Neuronal stem cell (in vitro differentiated cells): ENCODE data around the gene MEGF8.
"Not testable (repeated sequence)": the region's sequence is repeated elsewhere in the genome, so short reads cannot be mapped to it uniquely, and the experiment has no call there.

ENCODE experiments used
- DNase-seq: peaks from one replicate; pipeline ENCODE4 v3.0.0-alpha.2; 2013; ENCODE audit warnings: low spot score
- H2AFZ ChIP-seq: one replicate; pipeline ENCODE4 v1.6.1; 2013; ENCODE audit warnings: mild to moderate bottlenecking, low read length, inconsistent platforms
- H2AK5ac ChIP-seq: 2 replicates; pipeline ENCODE4 v1.6.1; 2013; ENCODE audit warnings: low read depth, mild to moderate bottlenecking, inconsistent platforms, low read length, moderate library complexity, mixed read lengths
- H2BK120ac ChIP-seq: 2 replicates; pipeline ENCODE4 v1.6.1; 2013; ENCODE audit warnings: low read depth, mild to moderate bottlenecking, inconsistent platforms, low read length, moderate library complexity, mixed read lengths
- H2BK12ac ChIP-seq: one replicate; pipeline ENCODE4 v1.6.1; 2013; ENCODE audit warnings: low read length, inconsistent platforms
- H2BK15ac ChIP-seq: 2 replicates; pipeline ENCODE4 v1.6.1; 2013; ENCODE audit warnings: mild to moderate bottlenecking, low read length, inconsistent platforms, mixed read lengths
- H2BK5ac ChIP-seq: one replicate; pipeline ENCODE4 v1.6.1; 2013; ENCODE audit warnings: inconsistent platforms, mild to moderate bottlenecking, low read length, moderate library complexity
- H3K14ac ChIP-seq: one replicate; pipeline ENCODE4 v1.6.1; 2013; ENCODE audit warnings: low read length, inconsistent platforms
- H3K18ac ChIP-seq: 2 replicates; pipeline ENCODE4 v1.6.1; 2013; ENCODE audit warnings: low read length, inconsistent platforms
- H3K23ac ChIP-seq: 2 replicates; pipeline ENCODE4 v1.6.1; 2013; ENCODE audit warnings: low read depth, mild to moderate bottlenecking, mixed read lengths, low read length, inconsistent platforms; ENCODE audit not compliant: poor library complexity
- H3K27ac ChIP-seq: replicated peaks from 3 replicates; pipeline ENCODE4 v1.5.1; 2013; ENCODE audit warnings: low read length, inconsistent platforms
- H3K27me3 ChIP-seq, 3 experiments: 2 replicates each; pipeline ENCODE4 v1.6.1; 2013; ENCODE audit warnings: low read length in 3 of 3, mild to moderate bottlenecking in 2 of 3, inconsistent platforms in 1 of 3, low read depth in 1 of 3, mixed read lengths in 1 of 3, moderate library complexity in 1 of 3; ENCODE audit not compliant: control insufficient read depth in 3 of 3, insufficient read depth in 3 of 3
- H3K36me3 ChIP-seq, 2 donors: replicated peaks in 1 of 2; 2 replicates each; pipeline ENCODE4 v1.6.1; 2013; ENCODE audit warnings: low read length in 2 of 2; ENCODE audit not compliant: control insufficient read depth in 2 of 2, insufficient read depth in 2 of 2
- H3K4ac ChIP-seq: 2 replicates; pipeline ENCODE4 v1.6.1; 2013; ENCODE audit warnings: inconsistent platforms, mild to moderate bottlenecking, low read length, moderate library complexity
- H3K4me1 ChIP-seq, 2 donors: 1 replicate in 1 of 2; 2 replicates in 1 of 2; pipeline ENCODE4 v1.6.1; 2013; ENCODE audit warnings: low read length in 2 of 2, low read depth in 1 of 2; ENCODE audit not compliant: control insufficient read depth in 2 of 2, insufficient read depth in 1 of 2
- H3K4me2 ChIP-seq: one replicate; pipeline ENCODE4 v1.6.1; 2013; ENCODE audit warnings: mild to moderate bottlenecking, low read length, inconsistent platforms; ENCODE audit not compliant: insufficient read depth, poor library complexity, severe bottlenecking
- H3K4me3 ChIP-seq, 2 donors: 2 replicates each; pipeline ENCODE4 v1.5.1; 2013; ENCODE audit warnings: low read length in 2 of 2, mild to moderate bottlenecking in 2 of 2, inconsistent platforms in 1 of 2, moderate library complexity in 1 of 2
- H3K79me1 ChIP-seq: one replicate; pipeline ENCODE4 v1.6.1; 2013; ENCODE audit warnings: low read depth, mild to moderate bottlenecking, inconsistent platforms, low read length, moderate library complexity
- H3K9ac ChIP-seq: one replicate; pipeline ENCODE4 v1.6.1; 2013; ENCODE audit warnings: mild to moderate bottlenecking, low read depth, low read length, inconsistent platforms; ENCODE audit not compliant: poor library complexity
- H3K9me3 ChIP-seq, 2 donors: replicated peaks in 1 of 2; 2 replicates each; pipeline versions ENCODE3 to v1.6.1; 2013; ENCODE audit warnings: low read length in 2 of 2, mild to moderate bottlenecking in 2 of 2, inconsistent platforms in 1 of 2, low read depth in 1 of 2, mixed read lengths in 1 of 2, moderate library complexity in 1 of 2; ENCODE audit not compliant: control insufficient read depth in 2 of 2, insufficient read depth in 1 of 2
- H4K8ac ChIP-seq: one replicate; pipeline ENCODE4 v1.6.1; 2013; ENCODE audit warnings: low read depth, mild to moderate bottlenecking, inconsistent platforms, low read length, moderate library complexity
- H4K91ac ChIP-seq: one replicate; pipeline ENCODE4 v1.6.1; 2013; ENCODE audit warnings: low read length, low read depth, mild to moderate bottlenecking, inconsistent platforms; ENCODE audit not compliant: poor library complexity
- WGBS, 2 donors: extraction: QIAGEN DNeasy Blood & Tissue Kit; methylation state at CpG; one replicate each; pipeline ENCODE4 v1.1.7; 2013; ENCODE audit warnings: missing lambda C conversion rate in 2 of 2, mixed read lengths in 1 of 2; ENCODE audit not compliant: insufficient read length in 2 of 2, insufficient replicate concordance in 1 of 2; ENCODE audit errors: extremely low coverage in 2 of 2; 5-methylcytosine and 5-hydroxymethylcytosine counted together

MEGF8 gene

GRCh38 chr19:42330241-42330711, 4.8 kb downstream of the MEGF8 start:
- Histone ChIP-seq H3K4me3 (no peak overlapping the region), H3K36me3 (peaks cover 0 to 11% of the 10 kb centered on the region in 2 donors), H2AFZ (no peak overlapping the region), H2BK12ac (no peak overlapping the region), H2BK5ac (no peak overlapping the region), H2BK15ac (no peak overlapping the region), H4K91ac (no peak overlapping the region), H2AK5ac (no peak overlapping the region), H3K4me2 (no peak overlapping the region), H3K27me3 (no peaks in the 10 kb centered on the region), H3K79me1 (peaks cover 20% of the 10 kb centered on the region), H3K18ac (no peak overlapping the region), H3K4ac (no peak overlapping the region), H3K23ac (peak overlapping the region; percentile 12), H3K27ac (no peak overlapping the region), H3K9ac (no peak overlapping the region), H4K8ac (no peak overlapping the region), H3K14ac (no peak overlapping the region), H2BK120ac (no peak overlapping the region), H3K9me3 (no peaks in the 10 kb centered on the region), H3K4me1 (peaks cover 3 to 6% of the 10 kb centered on the region in 2 donors)
- DNase-seq, result no peak
- no CpG with 5 or more reads among the region's 2 CpGs for WGBS, 2 donors

GRCh38 chr19:42331333-42331732, 5.9 kb downstream of the MEGF8 start:
- H3K18ac ChIP-seq, H2AK5ac ChIP-seq, H2AFZ ChIP-seq, H3K4me2 ChIP-seq, H2BK12ac ChIP-seq, H3K9ac ChIP-seq, H3K27me3 ChIP-seq, DNase-seq, H3K23ac ChIP-seq, H3K27ac ChIP-seq, H3K4ac ChIP-seq, H3K9me3 ChIP-seq, H4K91ac ChIP-seq, H2BK5ac ChIP-seq, H4K8ac ChIP-seq, H2BK120ac ChIP-seq, H2BK15ac ChIP-seq, H3K4me3 ChIP-seq, H3K14ac ChIP-seq, H3K4me1 ChIP-seq: not testable (repeated sequence)
- Histone ChIP-seq H3K36me3 (peaks cover 0 to 21% of the 10 kb centered on the region in 2 donors), H3K79me1 (peaks cover 17% of the 10 kb centered on the region)
- WGBS, 2 donors, result no CpG with 5 or more reads among the region's 3 CpGs

- H3K9me3 ChIP-seq, result no peaks in the 10 kb centered on the region
- H2BK15ac ChIP-seq, result no peak overlapping the region
- no peak overlapping the region for H2BK12ac ChIP-seq
- H3K27ac ChIP-seq, result no peak overlapping the region
- H3K4me1 ChIP-seq, result peaks cover 0 to 3% of the 10 kb centered on the region in 2 donors
- WGBS, 2 donors, result no CpG with 5 or more reads among the region's 6 CpGs
- no peak overlapping the region for H2AFZ ChIP-seq
- no peak overlapping the region for H2AK5ac ChIP-seq
- peaks cover 15% of the 10 kb centered on the region for H3K79me1 ChIP-seq
- H3K14ac ChIP-seq, result no peak overlapping the region
- H3K23ac ChIP-seq, result no peak overlapping the region
- DNase-seq, result no peak
- H4K91ac ChIP-seq, result no peak overlapping the region
- H3K27me3 ChIP-seq, result no peaks in the 10 kb centered on the region
- no peak overlapping the region for H3K4me2 ChIP-seq
- H3K36me3 ChIP-seq, result peaks cover 6 to 28% of the 10 kb centered on the region in 2 donors
- H4K8ac ChIP-seq, result no peak overlapping the region
- H3K18ac ChIP-seq, result no peak overlapping the region
- no peak overlapping the region for H2BK5ac ChIP-seq
- peak overlapping the region; percentile 4 for H3K9ac ChIP-seq
- no peak overlapping the region for H3K4me3 ChIP-seq
- no peak overlapping the region for H3K4ac ChIP-seq
- H2BK120ac ChIP-seq, result no peak overlapping the region
Observed at GRCh38 chr19:42332059-42332458, 6.6 kb downstream of the MEGF8 start.

GRCh38 chr19:42333018-42333417, 7.6 kb downstream of the MEGF8 start:
- Histone ChIP-seq H2AFZ (no peak overlapping the region), H3K36me3 (peaks cover 7 to 35% of the 10 kb centered on the region in 2 donors), H3K27me3 (no peaks in the 10 kb centered on the region), H4K91ac (no peak overlapping the region), H2BK120ac (no peak overlapping the region), H3K18ac (no peak overlapping the region), H2AK5ac (no peak overlapping the region), H3K79me1 (peaks cover 15% of the 10 kb centered on the region), H3K4me1 (no peaks in the 10 kb centered on the region), H2BK15ac (no peak overlapping the region), H3K9ac (no peak overlapping the region), H2BK12ac (no peak overlapping the region), H2BK5ac (no peak overlapping the region), H3K4me3 (no peak overlapping the region), H3K4me2 (no peak overlapping the region), H3K9me3 (no peaks in the 10 kb centered on the region), H3K27ac (no peak overlapping the region), H3K4ac (no peak overlapping the region), H4K8ac (no peak overlapping the region), H3K14ac (no peak overlapping the region), H3K23ac (no peak overlapping the region)
- WGBS, 2 donors, result no CpG with 5 or more reads among the region's 3 CpGs
- DNase-seq, result no peak
